ENCODE data around the gene UBC.

DNA sequence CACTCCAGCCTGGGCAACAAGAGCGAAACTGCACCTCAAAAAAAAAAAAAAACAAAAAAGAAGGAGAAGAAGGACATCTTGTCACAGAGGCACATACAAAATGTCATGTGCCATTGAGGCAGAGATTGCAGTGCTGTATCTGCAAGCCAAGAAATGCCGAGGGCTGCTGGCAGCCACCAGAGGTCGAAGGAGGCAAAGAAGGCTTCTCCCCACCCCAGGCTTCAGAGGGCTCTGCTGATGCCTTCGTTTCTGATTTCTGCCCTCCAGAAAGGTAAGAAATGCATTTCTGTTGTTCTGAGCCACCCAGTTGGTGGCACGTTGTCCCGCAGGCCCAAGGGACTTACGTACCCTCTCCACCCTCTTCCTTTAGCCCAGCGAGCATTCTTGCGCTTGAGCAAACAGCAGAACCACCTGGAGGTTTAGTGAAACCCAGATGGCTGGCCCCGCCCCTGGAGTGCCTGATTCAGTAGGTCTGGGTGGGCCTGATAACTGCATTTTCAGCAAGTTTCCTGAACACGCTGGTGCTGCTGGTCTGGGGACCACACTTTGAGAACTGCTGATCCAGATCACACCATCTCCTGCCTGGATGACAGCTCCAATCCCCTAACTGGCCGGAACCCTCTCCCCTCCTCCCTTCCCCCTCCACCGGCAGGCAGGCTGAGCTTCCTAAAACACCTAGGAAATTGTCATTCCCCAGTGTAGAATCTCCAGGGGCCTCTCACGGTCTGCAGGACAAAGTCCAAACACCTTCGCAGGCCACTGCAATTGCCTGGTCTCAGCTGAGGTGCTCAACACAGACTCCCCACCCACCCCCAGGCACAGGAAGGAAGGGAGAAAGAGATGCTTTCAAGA is 29.6 kb downstream of the UBC start:
- TF ChIP-seq, protein P1, sequence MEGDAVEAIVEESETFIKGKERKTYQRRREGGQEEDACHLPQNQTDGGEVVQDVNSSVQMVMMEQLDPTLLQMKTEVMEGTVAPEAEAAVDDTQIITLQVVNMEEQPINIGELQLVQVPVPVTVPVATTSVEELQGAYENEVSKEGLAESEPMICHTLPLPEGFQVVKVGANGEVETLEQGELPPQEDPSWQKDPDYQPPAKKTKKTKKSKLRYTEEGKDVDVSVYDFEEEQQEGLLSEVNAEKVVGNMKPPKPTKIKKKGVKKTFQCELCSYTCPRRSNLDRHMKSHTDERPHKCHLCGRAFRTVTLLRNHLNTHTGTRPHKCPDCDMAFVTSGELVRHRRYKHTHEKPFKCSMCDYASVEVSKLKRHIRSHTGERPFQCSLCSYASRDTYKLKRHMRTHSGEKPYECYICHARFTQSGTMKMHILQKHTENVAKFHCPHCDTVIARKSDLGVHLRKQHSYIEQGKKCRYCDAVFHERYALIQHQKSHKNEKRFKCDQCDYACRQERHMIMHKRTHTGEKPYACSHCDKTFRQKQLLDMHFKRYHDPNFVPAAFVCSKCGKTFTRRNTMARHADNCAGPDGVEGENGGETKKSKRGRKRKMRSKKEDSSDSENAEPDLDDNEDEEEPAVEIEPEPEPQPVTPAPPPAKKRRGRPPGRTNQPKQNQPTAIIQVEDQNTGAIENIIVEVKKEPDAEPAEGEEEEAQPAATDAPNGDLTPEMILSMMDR (IDR thresholded peaks at IDR 0.05): no peak
- no peak for TF ChIP-seq EZH2 (IDR thresholded peaks at IDR 0.05; ENCODE audit: borderline replicate concordance, insufficient read depth, low read depth, low read length, poor library complexity, severe bottlenecking)
